GM18526 (cell line): ENCODE results near the gene RAD9B.

ENCODE experiments used
- POLR2A ChIP-seq: IDR thresholded peaks from 3 replicates; pipeline ENCODE4 v1.6.1; 2011; ENCODE audit not compliant: insufficient read length; ENCODE audit errors: extremely low read depth

RAD9B gene

GRCh38 chr12:110547090-110547489 lies 45.0 kb downstream of the RAD9B start:
- no peak for TF ChIP-seq POLR2A

GRCh38 chr12:110548678-110549077 lies 46.5 kb downstream of the RAD9B start:
- TF ChIP-seq POLR2A = no peak

GRCh38 chr12:110549716-110550115 lies 47.6 kb downstream of the RAD9B start:
- no peak for TF ChIP-seq POLR2A

- no peak for TF ChIP-seq POLR2A
These were observed 48.9 kb downstream of the RAD9B start for GRCh38 chr12:110550981-110551380.
